Endothelial cell (in vitro differentiated cells): ENCODE data around the gene GBP2. TPM values are rescaled to one million over a fixed set of nuclear protein-coding genes. Genes with fewer than 3 reads are reported as not detected.

ENCODE experiments used
- DNase-seq: peaks from one replicate; pipeline ENCODE4 v3.0.0; 2021; ENCODE audit warnings: low spot score
- H3K27ac Mint-ChIP-seq: one replicate; pipeline ENCODE4 v1.8.0; 2021; ENCODE audit warnings: mixed read lengths, inconsistent platforms; ENCODE audit not compliant: unreplicated experiment
- H3K27me3 Mint-ChIP-seq: one replicate; pipeline ENCODE4 v1.8.0; 2021; ENCODE audit warnings: mild to moderate bottlenecking, moderate library complexity, mixed read lengths, inconsistent platforms; ENCODE audit not compliant: unreplicated experiment
- H3K36me3 Mint-ChIP-seq: one replicate; pipeline ENCODE4 v1.8.0; 2021; ENCODE audit warnings: mild to moderate bottlenecking, low read depth, mixed read lengths, inconsistent platforms; ENCODE audit not compliant: unreplicated experiment
- H3K4me1 Mint-ChIP-seq: one replicate; pipeline ENCODE4 v1.8.0; 2021; ENCODE audit warnings: mild to moderate bottlenecking, mixed read lengths, inconsistent platforms; ENCODE audit not compliant: unreplicated experiment
- H3K4me3 Mint-ChIP-seq: one replicate; pipeline ENCODE4 v1.8.0; 2021; ENCODE audit warnings: mild to moderate bottlenecking, mixed read lengths, inconsistent platforms; ENCODE audit not compliant: unreplicated experiment
- H3K9me3 Mint-ChIP-seq: one replicate; pipeline ENCODE4 v1.8.0; 2021; ENCODE audit warnings: mixed read lengths, inconsistent platforms; ENCODE audit not compliant: unreplicated experiment
- total RNA-seq: library from RNA; stranded (reverse); fragmentation: NEBNext Ultra II Directional; extraction: Animal tissue kit (Norgen Biotek cat#: 25700); gene quantifications from one replicate; pipeline ENCODE4 v1.2.1, GENCODE V29; 2021; ENCODE audit not compliant: unreplicated experiment
- TF ChIP-seq, protein P1 (sequence below): fragments of 200-600 bp; sonication (generic); IDR thresholded peaks from one replicate; pipeline ENCODE4 v1.5.0; 2021; ENCODE audit warnings: antibody characterized with exemption; ENCODE audit not compliant: unreplicated experiment

Gene GBP2
- total RNA-seq, 1 donor from 2014 or later: 0.36 TPM

GRCh38 chr1:89170170-89171066 is 44.5 kb upstream of the GBP2 start:
- Mint-ChIP-seq H3K9me3 (no peaks in the 10 kb centered on the region), H3K27me3 (no peaks in the 10 kb centered on the region), H3K4me3 (no peak overlapping the region), H3K4me1 (no peaks in the 10 kb centered on the region), H3K36me3 (no peaks in the 10 kb centered on the region), H3K27ac (no peak overlapping the region)
- TF ChIP-seq, protein P1, sequence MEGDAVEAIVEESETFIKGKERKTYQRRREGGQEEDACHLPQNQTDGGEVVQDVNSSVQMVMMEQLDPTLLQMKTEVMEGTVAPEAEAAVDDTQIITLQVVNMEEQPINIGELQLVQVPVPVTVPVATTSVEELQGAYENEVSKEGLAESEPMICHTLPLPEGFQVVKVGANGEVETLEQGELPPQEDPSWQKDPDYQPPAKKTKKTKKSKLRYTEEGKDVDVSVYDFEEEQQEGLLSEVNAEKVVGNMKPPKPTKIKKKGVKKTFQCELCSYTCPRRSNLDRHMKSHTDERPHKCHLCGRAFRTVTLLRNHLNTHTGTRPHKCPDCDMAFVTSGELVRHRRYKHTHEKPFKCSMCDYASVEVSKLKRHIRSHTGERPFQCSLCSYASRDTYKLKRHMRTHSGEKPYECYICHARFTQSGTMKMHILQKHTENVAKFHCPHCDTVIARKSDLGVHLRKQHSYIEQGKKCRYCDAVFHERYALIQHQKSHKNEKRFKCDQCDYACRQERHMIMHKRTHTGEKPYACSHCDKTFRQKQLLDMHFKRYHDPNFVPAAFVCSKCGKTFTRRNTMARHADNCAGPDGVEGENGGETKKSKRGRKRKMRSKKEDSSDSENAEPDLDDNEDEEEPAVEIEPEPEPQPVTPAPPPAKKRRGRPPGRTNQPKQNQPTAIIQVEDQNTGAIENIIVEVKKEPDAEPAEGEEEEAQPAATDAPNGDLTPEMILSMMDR: no peak
- no peak for DNase-seq

DNA sequence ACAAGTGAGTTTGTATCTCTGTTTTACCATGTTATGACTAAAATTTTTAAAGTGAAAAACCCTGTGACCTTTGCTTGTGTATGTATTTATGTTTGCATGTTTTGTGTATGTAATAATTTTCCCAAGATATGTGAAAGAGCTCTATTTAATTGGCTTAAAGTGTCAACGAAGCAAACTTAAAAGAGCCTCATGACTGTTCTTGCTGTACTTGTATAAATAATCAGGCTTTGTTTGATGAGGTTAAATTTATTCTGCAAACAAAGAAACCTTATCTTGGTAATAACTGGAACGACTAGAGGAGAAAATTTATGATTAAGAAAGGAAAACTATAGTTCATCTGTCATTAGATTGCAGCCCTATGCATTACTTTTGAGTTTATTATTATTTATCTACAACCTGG is 43.3 kb upstream of the GBP2 start:
- no peaks in the 10 kb centered on the region for H3K9me3 Mint-ChIP-seq
- no peak overlapping the region for H3K27ac Mint-ChIP-seq
- H3K4me3 Mint-ChIP-seq: no peak overlapping the region
- H3K36me3 Mint-ChIP-seq: no peaks in the 10 kb centered on the region
- H3K4me1 Mint-ChIP-seq: no peaks in the 10 kb centered on the region
- no peaks in the 10 kb centered on the region for H3K27me3 Mint-ChIP-seq
- DNase-seq: no peak
- TF ChIP-seq, protein P1: no peak

DNA sequence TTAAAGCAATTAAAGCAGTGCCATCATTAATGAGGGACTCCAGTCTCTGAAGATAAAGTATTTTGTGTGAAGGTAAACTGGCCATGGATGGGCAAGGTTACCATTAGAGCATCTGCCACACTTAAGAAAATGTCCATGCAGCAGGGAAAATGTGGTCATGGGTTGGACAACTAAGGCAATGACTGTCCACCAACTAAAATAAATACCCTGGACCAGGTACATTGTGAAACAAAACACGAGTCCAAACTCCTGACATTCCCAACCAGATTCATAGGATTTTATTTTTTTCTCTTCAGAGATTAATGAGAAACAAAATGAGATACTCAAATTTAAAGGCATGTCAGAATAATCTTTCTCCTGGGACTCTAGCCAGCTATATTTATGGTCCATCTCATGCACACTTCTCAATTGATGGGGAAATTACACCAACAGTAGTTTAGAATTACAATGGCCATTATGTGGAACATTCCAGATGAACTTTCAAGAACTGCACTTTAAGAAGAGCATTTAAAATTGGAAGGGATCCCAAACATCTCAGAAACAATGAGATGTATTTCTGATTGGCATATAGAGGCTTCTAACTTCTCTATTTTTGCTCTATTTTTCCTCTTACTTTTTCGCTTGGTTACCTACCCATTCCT is 41.8 kb upstream of the GBP2 start:
- no peak overlapping the region for H3K4me3 Mint-ChIP-seq
- no peak overlapping the region for H3K27ac Mint-ChIP-seq
- peaks cover 2% of the 10 kb centered on the region for H3K4me1 Mint-ChIP-seq
- H3K36me3 Mint-ChIP-seq: no peaks in the 10 kb centered on the region
- TF ChIP-seq, protein P1: no peak
- DNase-seq: no peak
- H3K9me3 Mint-ChIP-seq: no peaks in the 10 kb centered on the region
- H3K27me3 Mint-ChIP-seq: no peaks in the 10 kb centered on the region

- no peak overlapping the region for H3K27ac Mint-ChIP-seq
- H3K4me1 Mint-ChIP-seq: peaks cover 7% of the 10 kb centered on the region
- H3K9me3 Mint-ChIP-seq: no peaks in the 10 kb centered on the region
- no peak for DNase-seq
- H3K27me3 Mint-ChIP-seq: peaks cover under 1% of the 10 kb centered on the region
- H3K36me3 Mint-ChIP-seq: no peaks in the 10 kb centered on the region
- H3K4me3 Mint-ChIP-seq: no peak overlapping the region
- TF ChIP-seq, protein P1: no peak
Measured at GRCh38 chr1:89166705-89167104, 40.8 kb upstream of the GBP2 start.

DNA sequence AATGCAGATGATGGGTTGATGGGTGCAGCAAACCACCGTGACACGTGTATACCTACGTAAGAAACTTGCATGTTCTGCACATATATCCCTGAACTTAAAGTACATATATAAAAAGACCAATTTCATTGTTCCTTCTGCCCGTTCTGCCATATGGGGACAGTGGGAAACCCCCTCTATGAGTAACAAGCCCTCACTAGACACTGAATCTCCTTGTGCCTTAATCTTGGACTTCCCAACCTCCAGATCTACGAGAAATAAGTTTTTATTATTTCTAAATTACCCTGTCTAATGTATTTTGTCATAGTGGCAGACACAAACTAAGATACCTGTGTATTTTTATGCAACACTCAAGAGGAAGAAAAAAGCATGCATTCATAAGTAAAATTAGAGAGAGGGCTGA is 39.9 kb upstream of the GBP2 start:
- Mint-ChIP-seq H3K27ac (no peak overlapping the region), H3K4me3 (no peak overlapping the region), H3K4me1 (peaks cover 7% of the 10 kb centered on the region), H3K36me3 (no peaks in the 10 kb centered on the region), H3K9me3 (no peaks in the 10 kb centered on the region), H3K27me3 (peaks cover 1% of the 10 kb centered on the region)
- no peak for DNase-seq
- TF ChIP-seq, protein P1: no peak
